HG02759 (cell line): Measurements from ENCODE around the gene KCNS1.

Experiments
- ATAC-seq: cut with Tn5 transposase; IDR thresholded peaks from one replicate; pipeline ENCODE4 v1.9.1; 2021; ENCODE audit warnings: mild to moderate bottlenecking, moderate library complexity; ENCODE audit not compliant: unreplicated experiment

Gene KCNS1

DNA sequence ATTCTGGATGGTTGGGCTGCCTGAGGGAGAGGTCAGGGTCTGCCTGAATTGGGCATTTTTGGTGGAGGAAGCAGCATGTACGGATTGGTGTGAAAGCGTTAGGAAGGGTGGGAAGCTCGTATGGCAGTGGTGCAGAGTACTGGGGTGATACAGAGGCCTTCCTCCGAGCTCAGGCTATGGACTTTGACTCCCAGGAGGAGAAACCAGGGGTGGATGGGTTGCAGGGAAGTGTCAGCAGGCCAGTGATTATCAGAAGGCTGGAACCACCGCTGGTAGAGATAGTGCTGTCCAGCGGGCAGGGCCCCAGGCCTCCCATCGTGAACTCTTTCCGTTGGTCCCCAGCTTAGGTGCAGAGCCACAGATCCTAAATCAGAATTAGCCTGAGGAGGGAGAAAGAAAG lies 8.7 kb upstream of the KCNS1 start:
- no peak for ATAC-seq

- ATAC-seq = no peak
These were observed 4.4 kb upstream of the KCNS1 start for GRCh38 chr20:45105317-45105716.

GRCh38 chr20:45104786-45105185 lies 3.9 kb upstream of the KCNS1 start:
- ATAC-seq = no peak

GRCh38 chr20:45103072-45103471 lies 2.1 kb upstream of the KCNS1 start:
- ATAC-seq = no peak

DNA sequence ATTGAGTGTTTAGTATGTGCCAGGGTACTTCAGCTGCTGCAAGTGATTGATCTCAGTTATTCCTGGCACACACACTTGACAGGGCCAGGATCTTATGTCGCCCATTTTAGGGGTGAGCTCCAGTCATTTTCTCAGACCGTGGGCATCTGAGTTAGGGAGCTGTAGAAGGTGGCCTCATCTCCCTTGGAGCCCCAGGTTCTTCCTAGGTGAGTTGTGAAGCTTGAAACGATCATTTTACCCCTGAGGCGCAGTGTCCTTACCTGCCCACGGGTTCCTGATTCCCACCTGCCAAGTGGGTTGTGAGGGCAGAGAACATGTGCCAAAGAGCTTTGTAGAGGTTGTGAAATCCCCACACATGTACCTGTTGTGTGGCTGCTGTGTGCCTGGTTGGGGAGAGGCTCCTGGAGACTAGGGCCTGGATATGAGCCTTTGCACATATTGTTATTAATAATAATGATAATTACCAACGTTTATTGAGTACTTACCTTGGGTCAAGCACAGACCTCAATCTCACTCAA lies 465 bp upstream of the KCNS1 start:
- no peak for ATAC-seq

DNA sequence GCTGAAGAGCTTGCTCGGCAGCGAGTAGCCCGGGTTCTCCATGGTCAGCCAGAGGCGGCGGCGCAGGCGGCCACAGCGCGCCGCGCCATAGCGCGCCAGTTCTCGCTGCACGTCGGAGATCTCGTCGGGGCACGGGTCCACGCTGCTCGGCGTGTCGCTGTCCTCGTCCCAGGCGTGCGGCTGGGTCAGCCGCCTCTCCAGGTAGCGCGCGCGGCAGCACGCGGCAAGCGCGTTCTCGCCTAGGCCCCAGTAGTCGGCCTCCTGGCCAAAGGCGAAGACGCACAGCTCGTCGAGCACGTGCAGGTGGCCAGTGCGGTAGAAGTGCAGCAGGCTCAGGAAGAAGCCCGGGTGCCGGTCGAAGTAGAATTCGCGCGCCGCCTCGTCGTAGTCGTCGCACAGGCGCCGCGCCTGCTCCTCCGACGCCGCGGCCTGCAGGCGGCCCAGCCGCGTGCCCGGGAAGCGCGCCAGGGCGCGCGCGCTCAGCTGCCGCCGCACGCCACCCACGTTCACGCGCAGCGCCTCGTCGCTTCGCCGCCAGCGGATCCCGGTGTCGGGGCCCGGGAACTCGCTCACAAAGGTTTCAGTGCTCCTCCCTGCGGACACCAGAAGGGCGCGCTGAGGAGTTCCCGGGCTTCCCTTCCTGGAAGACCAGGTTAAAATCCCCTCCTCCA lies 2.7 kb downstream of the KCNS1 start:
- ATAC-seq = no peak

- ATAC-seq = no peak
These were observed 3.3 kb downstream of the KCNS1 start for GRCh38 chr20:45097485-45098102.

DNA sequence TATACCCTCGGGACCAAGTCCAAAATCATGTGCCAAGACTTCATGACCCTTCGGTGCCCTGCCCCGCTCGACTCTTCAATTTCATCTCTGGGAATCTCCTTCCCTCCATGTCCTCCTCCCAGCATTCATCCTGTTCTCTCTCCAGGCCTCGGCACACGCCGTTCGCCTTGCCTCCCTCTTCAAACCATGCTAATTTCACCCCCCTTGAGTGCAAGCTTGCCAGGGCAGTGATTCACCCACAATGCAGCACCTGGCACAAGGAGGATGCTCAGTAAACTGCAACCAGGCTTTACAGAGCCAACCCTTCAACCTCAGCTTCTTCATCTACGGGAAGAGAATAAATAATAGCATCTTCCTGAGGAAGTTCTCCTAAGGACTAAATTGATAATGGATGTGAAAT lies 4.1 kb downstream of the KCNS1 start:
- no peak for ATAC-seq

- ATAC-seq = no peak
These were observed 5.1 kb downstream of the KCNS1 start for GRCh38 chr20:45095805-45096238.

DNA sequence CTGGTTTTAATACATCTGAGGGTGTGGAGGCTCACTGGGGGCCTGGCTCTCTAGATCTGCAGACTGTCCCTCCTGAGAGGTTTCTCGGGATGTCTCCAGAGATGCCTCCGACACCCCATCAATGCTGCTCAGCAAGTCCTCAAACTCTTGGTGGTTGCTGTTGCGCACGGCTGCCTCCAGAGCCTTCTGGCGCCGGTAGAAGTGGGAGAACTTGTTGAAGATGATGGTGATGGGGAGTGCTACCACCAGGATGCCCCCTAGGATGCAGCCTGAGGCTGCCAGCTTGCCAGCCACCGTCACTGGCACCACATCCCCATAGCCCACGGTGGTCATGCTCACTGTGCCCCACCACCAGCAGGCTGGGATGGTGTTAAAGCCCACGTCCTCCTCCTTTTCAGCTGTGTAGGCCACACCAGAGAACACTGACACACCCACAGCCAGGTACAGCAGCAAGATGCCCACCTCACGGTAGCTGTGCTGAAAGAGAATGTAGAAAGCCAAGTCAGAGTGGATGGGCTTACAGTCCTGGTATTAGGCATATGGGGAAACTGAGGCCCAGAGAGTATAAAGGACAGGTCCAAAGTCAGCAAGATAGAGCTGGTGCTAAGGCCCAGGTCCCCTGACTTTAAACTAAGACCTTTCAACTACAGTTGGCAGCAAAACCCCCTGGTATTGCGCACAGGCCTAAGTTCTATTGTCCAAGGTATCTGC lies 5.9 kb downstream of the KCNS1 start:
- no peak for ATAC-seq

DNA sequence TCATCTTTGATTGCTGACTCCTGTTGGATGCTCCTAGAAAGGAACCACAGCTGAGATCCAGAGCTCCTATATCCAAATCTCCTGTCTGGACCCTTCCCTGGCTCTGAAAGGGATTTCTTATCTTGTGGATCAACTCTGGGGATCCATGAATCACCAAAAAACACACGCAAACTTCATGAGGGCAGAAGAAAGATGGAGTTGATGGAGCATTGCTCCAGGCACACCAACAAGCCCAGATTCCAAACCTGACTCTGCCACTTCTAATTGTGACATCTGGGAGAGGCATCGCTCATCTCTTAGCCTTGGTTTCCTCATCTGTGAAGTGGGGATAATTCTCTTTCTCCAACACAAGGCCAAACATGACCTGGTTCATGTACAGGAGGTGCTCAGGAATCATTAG lies 6.7 kb downstream of the KCNS1 start:
- ATAC-seq = no peak

DNA sequence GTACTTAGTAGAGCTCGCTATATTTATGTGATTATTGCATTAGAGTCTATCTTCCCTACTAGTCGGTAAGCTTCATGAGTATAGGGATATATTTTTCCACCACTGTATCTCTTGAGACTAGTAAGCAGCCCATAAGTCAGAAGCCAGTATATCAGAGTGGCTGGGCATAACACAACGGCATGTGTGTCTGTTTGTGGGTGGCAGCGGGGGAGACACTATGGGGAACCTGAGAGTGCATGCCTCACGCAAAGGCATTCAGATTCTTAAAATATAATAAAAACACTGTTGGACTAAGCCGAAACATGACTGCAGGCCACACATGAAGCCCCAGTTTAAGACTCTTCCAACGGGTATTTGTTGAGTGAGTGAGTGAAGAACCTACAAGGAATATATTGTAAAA lies 8.0 kb downstream of the KCNS1 start:
- ATAC-seq = no peak

GRCh38 chr20:45091366-45091765 lies 9.6 kb downstream of the KCNS1 start:
- ATAC-seq = no peak

DNA sequence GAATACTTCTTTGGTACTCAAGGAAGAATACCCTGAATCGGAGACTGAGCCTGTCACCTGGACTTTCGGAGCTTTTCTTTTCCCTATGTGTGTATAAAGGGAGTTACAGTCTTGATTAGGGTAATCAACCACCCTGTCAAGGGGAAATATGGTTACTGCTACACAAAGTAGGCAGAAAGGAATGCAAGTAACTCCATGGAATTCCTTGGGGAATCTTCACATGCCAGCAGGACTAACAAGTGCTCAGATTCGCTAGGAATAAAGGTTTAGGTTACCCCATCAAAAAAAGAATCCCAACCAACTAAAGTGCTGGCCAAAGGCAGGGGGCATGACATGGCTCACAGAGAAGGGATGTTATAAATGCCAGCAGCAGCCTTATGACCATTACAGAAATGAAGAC lies 10.4 kb downstream of the KCNS1 start:
- no peak for ATAC-seq

DNA sequence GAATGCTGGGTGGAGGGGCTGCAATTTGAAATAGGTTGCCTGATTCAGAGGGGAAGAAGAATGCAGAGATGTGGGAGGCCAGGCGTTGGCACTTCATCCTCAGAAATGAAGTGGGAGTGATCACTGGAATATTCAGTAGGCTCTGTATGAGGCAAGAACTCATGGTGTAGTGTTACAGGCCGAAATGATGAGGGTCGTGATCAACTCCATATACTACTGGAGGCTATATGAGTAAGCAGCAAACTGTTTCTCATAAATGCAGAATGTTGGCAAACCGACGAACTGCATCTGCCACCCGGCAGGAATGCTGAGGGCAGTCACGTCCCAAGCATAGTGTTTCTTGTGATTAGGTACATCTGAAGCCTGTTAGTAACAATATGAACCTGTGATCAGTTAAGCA lies 12.7 kb downstream of the KCNS1 start:
- no peak for ATAC-seq

GRCh38 chr20:45087814-45088213 lies 13.1 kb downstream of the KCNS1 start:
- ATAC-seq = no peak

DNA sequence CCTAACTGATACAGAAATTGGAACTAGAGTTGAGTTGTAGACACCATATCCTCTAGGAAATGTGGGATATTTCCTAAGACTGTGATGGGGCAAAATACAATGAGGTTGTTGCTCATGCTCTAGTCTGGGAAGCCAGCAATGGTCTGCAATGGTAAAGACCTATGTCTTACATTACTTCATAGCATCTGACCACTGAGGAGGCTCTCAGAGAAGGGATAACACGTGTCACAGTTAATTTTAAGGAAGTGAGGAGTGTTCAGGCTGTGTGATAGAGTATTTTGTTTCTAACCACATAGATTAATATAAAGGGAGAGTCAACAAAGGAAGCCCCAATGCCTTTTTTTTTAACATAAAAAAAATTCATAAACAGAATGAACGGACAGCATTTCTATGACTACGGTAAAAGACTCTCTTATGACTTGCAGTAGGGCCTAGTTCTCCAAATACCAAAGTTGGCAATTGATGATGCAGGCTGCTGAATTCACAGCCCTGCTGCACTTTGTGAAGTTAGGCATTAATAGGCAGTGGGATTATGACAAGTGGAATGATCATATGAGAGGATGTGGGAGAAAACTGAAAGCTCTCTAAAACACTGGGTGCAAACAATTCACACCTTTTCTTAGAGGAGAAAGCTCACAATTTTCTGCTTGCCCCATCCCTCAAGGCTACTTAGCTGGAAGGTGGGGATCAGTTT lies 13.7 kb downstream of the KCNS1 start:
- ATAC-seq = no peak

DNA sequence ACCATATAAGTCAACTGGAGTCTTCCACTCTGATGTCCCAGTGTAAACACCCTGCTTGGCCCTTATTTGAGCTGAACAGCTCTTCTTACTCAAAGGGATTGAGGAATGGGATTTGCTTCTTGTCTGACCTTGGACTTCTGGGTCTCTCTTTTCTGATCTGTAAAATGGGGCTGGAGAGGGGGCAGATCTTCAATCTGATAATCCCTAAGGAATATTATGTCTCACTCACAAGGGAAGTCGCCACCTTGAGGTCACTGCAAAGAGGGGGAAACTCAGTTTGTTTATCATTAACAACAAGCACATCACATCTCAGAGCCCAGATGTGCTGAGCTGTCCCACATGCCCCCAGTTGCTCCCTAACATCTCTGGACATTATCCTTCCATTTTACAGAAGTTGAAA lies 15.1 kb downstream of the KCNS1 start:
- ATAC-seq = no peak

DNA sequence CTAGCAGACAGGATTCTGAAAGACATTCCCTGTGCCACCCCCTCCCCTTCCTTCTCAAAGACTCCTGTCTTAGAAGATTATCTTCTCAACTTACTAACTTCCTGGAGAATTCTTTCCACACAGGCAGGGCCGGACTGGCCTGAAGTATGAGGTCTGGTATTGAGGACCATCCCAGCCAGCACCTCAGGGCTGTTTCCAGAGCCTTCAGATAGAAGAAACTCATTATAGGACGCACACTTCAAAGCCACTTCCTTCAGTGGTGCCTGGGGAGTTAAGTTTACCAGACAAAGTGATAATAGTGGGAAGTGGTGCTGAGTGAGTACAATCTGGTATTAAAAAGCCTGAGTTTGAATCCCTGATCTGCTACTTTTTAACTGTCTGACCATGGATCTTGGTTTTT lies 15.6 kb downstream of the KCNS1 start:
- no peak for ATAC-seq

- no peak for ATAC-seq
These were observed 17.8 kb downstream of the KCNS1 start for GRCh38 chr20:45083127-45083526.

- ATAC-seq = no peak
These were observed 18.5 kb downstream of the KCNS1 start for GRCh38 chr20:45082468-45082867.
